DOHH2 (cell line): ENCODE measurements around the gene KRT2.

ENCODE experiments used
- H3F3A ChIP-seq: fragments of 200-600 bp; sonication (generic), shearing (Covaris generic); 2 replicates; pipeline ENCODE4 v1.6.0; 2016; ENCODE audit warnings: antibody characterized with exemption, mild to moderate bottlenecking; ENCODE audit not compliant: control insufficient read depth, insufficient read depth
- H3K27ac ChIP-seq: fragments of 200-600 bp; sonication (generic); 2 replicates; pipeline ENCODE4 v1.5.1; 2014; ENCODE audit warnings: low read depth, mild to moderate bottlenecking, low read length, moderate library complexity
- H3K27me3 ChIP-seq: fragments of 200-600 bp; sonication (generic); 2 replicates; pipeline ENCODE4 v1.6.1; 2014; ENCODE audit warnings: mild to moderate bottlenecking, low read length, mixed read lengths; ENCODE audit not compliant: control insufficient read depth
- H3K36me3 ChIP-seq: fragments of 200-600 bp; sonication (generic); 2 replicates; pipeline ENCODE4 v1.6.1; 2014; ENCODE audit warnings: mild to moderate bottlenecking, low read length, moderate library complexity, mixed read lengths; ENCODE audit not compliant: control insufficient read depth
- H3K4me1 ChIP-seq: fragments of 200-600 bp; sonication (generic); 2 replicates; pipeline ENCODE4 v1.6.1; 2014; ENCODE audit warnings: mild to moderate bottlenecking, low read length, mixed read lengths; ENCODE audit not compliant: control insufficient read depth
- H3K4me2 ChIP-seq: fragments of 200-600 bp; sonication (generic); 2 replicates; pipeline ENCODE4 v1.6.0; 2014; ENCODE audit warnings: mild to moderate bottlenecking, low read length, moderate library complexity
- H3K4me3 ChIP-seq: fragments of 200-600 bp; sonication (generic); 2 replicates; pipeline ENCODE4 v1.5.1; 2014; ENCODE audit warnings: mild to moderate bottlenecking, low read length, mixed read lengths
- H3K79me2 ChIP-seq: fragments of 200-600 bp; sonication (generic); 2 replicates; pipeline ENCODE4 v1.6.1; 2014; ENCODE audit warnings: mild to moderate bottlenecking, low read length, mixed read lengths; ENCODE audit not compliant: control insufficient read depth
- H3K9me2 ChIP-seq: fragments of 200-600 bp; sonication (generic); replicated peaks from 2 replicates; pipeline ENCODE4 v1.6.1; 2014; ENCODE audit warnings: mild to moderate bottlenecking, low read length, mixed read lengths; ENCODE audit not compliant: control insufficient read depth
- H3K9me3 ChIP-seq: fragments of 200-600 bp; sonication (generic); 2 replicates; pipeline ENCODE4 v1.6.1; 2014; ENCODE audit warnings: antibody characterized with exemption, low read length, mixed read lengths; ENCODE audit not compliant: control insufficient read depth, insufficient read depth
- H4K20me1 ChIP-seq: fragments of 200-600 bp; sonication (generic); 2 replicates; pipeline ENCODE4 v1.6.0; 2014; ENCODE audit warnings: low read depth, mild to moderate bottlenecking, antibody characterized with exemption, low read length, moderate library complexity; ENCODE audit not compliant: control insufficient read depth, insufficient read depth
- CTCF ChIP-seq: fragments of 200-600 bp; sonication (generic); IDR thresholded peaks from one replicate; pipeline ENCODE4 v1.5.1; 2014; ENCODE audit warnings: antibody characterized with exemption, mild to moderate bottlenecking, low read depth, low read length; ENCODE audit not compliant: poor library complexity, severe bottlenecking
- EZH2phosphoT487 ChIP-seq: fragments of 200-600 bp; sonication (generic); IDR thresholded peaks from 2 replicates; pipeline ENCODE4 v1.6.1; 2017; ENCODE audit warnings: borderline replicate concordance, mild to moderate bottlenecking, antibody characterized with exemption, low read length, moderate library complexity, mixed read lengths

The KRT2 gene

GRCh38 chr12:52683575-52684300 lies 31.7 kb upstream of the KRT2 start:
- Histone ChIP-seq H3K79me2 (no peaks in the 10 kb centered on the region), H3K9me2 (no peaks in the 10 kb centered on the region), H3K27ac (no peak overlapping the region), H3F3A (no peaks in the 10 kb centered on the region), H3K27me3 (peaks cover 16% of the 10 kb centered on the region), H3K36me3 (no peaks in the 10 kb centered on the region), H3K4me1 (no peaks in the 10 kb centered on the region), H4K20me1 (no peaks in the 10 kb centered on the region), H3K4me3 (no peak overlapping the region), H3K4me2 (no peak overlapping the region), H3K9me3 (no peaks in the 10 kb centered on the region)
- TF ChIP-seq CTCF (no peak), EZH2phosphoT487 (no peak)

GRCh38 chr12:52682938-52683574 lies 31.0 kb upstream of the KRT2 start:
- TF ChIP-seq CTCF = no peak
- TF ChIP-seq EZH2phosphoT487 = no peak
- no peaks in the 10 kb centered on the region for H3K4me1 ChIP-seq
- no peaks in the 10 kb centered on the region for H3K79me2 ChIP-seq
- no peaks in the 10 kb centered on the region for H3K9me2 ChIP-seq
- no peaks in the 10 kb centered on the region for H4K20me1 ChIP-seq
- H3F3A ChIP-seq = no peaks in the 10 kb centered on the region
- H3K4me2 ChIP-seq = no peak overlapping the region
- no peak overlapping the region for H3K4me3 ChIP-seq
- H3K27me3 ChIP-seq = peaks cover 13% of the 10 kb centered on the region
- H3K36me3 ChIP-seq = no peaks in the 10 kb centered on the region
- no peaks in the 10 kb centered on the region for H3K9me3 ChIP-seq
- no peak overlapping the region for H3K27ac ChIP-seq

GRCh38 chr12:52682381-52682660 lies 30.3 kb upstream of the KRT2 start:
- no peak overlapping the region for H3K27ac ChIP-seq
- H3K36me3 ChIP-seq = no peaks in the 10 kb centered on the region
- H3F3A ChIP-seq = no peaks in the 10 kb centered on the region
- no peaks in the 10 kb centered on the region for H3K9me2 ChIP-seq
- H3K27me3 ChIP-seq = peaks cover 13% of the 10 kb centered on the region
- no peak overlapping the region for H3K4me3 ChIP-seq
- no peaks in the 10 kb centered on the region for H4K20me1 ChIP-seq
- H3K79me2 ChIP-seq = no peaks in the 10 kb centered on the region
- H3K4me1 ChIP-seq = no peaks in the 10 kb centered on the region
- no peak for TF ChIP-seq CTCF
- no peak for TF ChIP-seq EZH2phosphoT487
- no peaks in the 10 kb centered on the region for H3K9me3 ChIP-seq
- no peak overlapping the region for H3K4me2 ChIP-seq
